Stimulated activated CD4-positive, alpha-beta T cell treated with anti-CD3 and anti-CD28 coated beads, Interleukin-1b, Interleukin-23, amount 100 ng/mL, for 1 hour (primary cell): ENCODE results near the gene PHC2.

Experiments used
- DNase-seq, 2 donors: peaks; one replicate each; pipeline ENCODE4 v3.0.0-alpha.2; 2020; ENCODE audit warnings: low read depth in 2 of 2

The PHC2 gene

GRCh38 chr1:33388805-33389771 is 41.8 kb downstream of the PHC2 start:
- no peak for DNase-seq

- DNase-seq, result no peak
Measured at GRCh38 chr1:33387625-33388024, 43.3 kb downstream of the PHC2 start.

- DNase-seq, result no peak
Measured at GRCh38 chr1:33385251-33385650, 45.6 kb downstream of the PHC2 start.

- no peak for DNase-seq
Measured at GRCh38 chr1:33384040-33384812, 46.7 kb downstream of the PHC2 start.

- no peak for DNase-seq
Measured at GRCh38 chr1:33383489-33383888, 47.4 kb downstream of the PHC2 start.

- no peak for DNase-seq
Measured at GRCh38 chr1:33382661-33383415, 48.1 kb downstream of the PHC2 start.

GRCh38 chr1:33381977-33382376 is 48.9 kb downstream of the PHC2 start:
- DNase-seq, result no peak

GRCh38 chr1:33380811-33381210 is 50.1 kb downstream of the PHC2 start:
- DNase-seq, result no peak

GRCh38 chr1:33379631-33380354 is 51.1 kb downstream of the PHC2 start:
- no peak for DNase-seq

GRCh38 chr1:33378976-33379375 is 51.9 kb downstream of the PHC2 start:
- no peak for DNase-seq

GRCh38 chr1:33378524-33378923 is 52.4 kb downstream of the PHC2 start:
- DNase-seq, result no peak

GRCh38 chr1:33377756-33378155 is 53.1 kb downstream of the PHC2 start:
- DNase-seq, result no peak

GRCh38 chr1:33377013-33377412 is 53.9 kb downstream of the PHC2 start:
- no peak for DNase-seq

GRCh38 chr1:33375316-33375715 is 55.6 kb downstream of the PHC2 start:
- no peak for DNase-seq

- no peak for DNase-seq
Measured at GRCh38 chr1:33374336-33375105, 56.4 kb downstream of the PHC2 start.

GRCh38 chr1:33373606-33374005 is 57.3 kb downstream of the PHC2 start:
- DNase-seq, result no peak

- no peak for DNase-seq
Measured at GRCh38 chr1:33372677-33373076, 58.2 kb downstream of the PHC2 start.

- DNase-seq, result no peak
Measured at GRCh38 chr1:33372162-33372561, 58.7 kb downstream of the PHC2 start.

GRCh38 chr1:33371334-33371733 is 59.6 kb downstream of the PHC2 start:
- no peak for DNase-seq

- DNase-seq, result no peak
Measured at GRCh38 chr1:33370827-33371226, 60.1 kb downstream of the PHC2 start.

- DNase-seq, result no peak
Measured at GRCh38 chr1:33370301-33370700, 60.6 kb downstream of the PHC2 start.
